HepG2 (cell line): ENCODE measurements around the gene TMEM53. TPM values are rescaled to one million over a fixed set of nuclear protein-coding genes. Genes with fewer than 3 reads are reported as not detected.
A peak's percentile ranks its signal among the peaks of the same experiment; 100 is the strongest.

ENCODE experiments used
- ATAC-seq: fragments of 200-7000 bp; cut with Tn5 transposase; 3 replicates; pipeline ENCODE4 v1.9.1; 2020; ENCODE audit warnings: mild to moderate bottlenecking, moderate library complexity
- BruUV-seq: library from RNA; stranded (reverse); fragments of 400-500 nt; replicated peaks from 2 replicates; lab custom pipeline; 2021; lab: Mats Ljungman, UMichigan
- CTCF ChIA-PET: fragments of 300-600 bp; formaldehyde crosslinking; extraction: SDS; loops from one replicate; lab custom pipeline; 2021; ENCODE audit warnings: low total read pairs, inconsistent platforms, low intra/inter-chr PET ratio; lab: Yijun Ruan, JAX
- POLR2A ChIA-PET: fragments of 350-600 bp; sonication (Branson Sonifier 250); formaldehyde crosslinking; loops from one replicate; lab custom pipeline; 2020; ENCODE audit warnings: antibody characterized with exemption, inconsistent platforms; lab: Yijun Ruan, JAX
- DNase-seq: peaks from one replicate; pipeline ENCODE4 v3.0.0-alpha.2; 2015; ENCODE audit warnings: low spot score
- FAIRE-seq: peaks from 3 replicates; lab custom pipeline; 2011; peaks lifted over from hg19 to GRCh38; lab: Jason Lieb, UNC
- H2AFZ ChIP-seq: one replicate; pipeline ENCODE4 v1.6.1; 2011; ENCODE audit warnings: low read length, inconsistent platforms
- H3K27ac ChIP-seq: fragments of 300-600 bp; 3 replicates; pipeline ENCODE4 v1.8.0; 2011; ENCODE audit warnings: mixed run types, mild to moderate bottlenecking, mixed read lengths, low read length, inconsistent platforms; ENCODE audit not compliant: insufficient read depth; ENCODE audit errors: extremely low read length
- H3K27me3 ChIP-seq, 2 experiments: fragments of 200-600 bp in 1 of 2; 2 replicates in 1 of 2; 3 replicates in 1 of 2; pipeline versions ENCODE4 v1.6.0 to v1.8.0; 2011; ENCODE audit warnings: low read length in 2 of 2, mild to moderate bottlenecking in 2 of 2, moderate library complexity in 2 of 2, inconsistent platforms in 1 of 2; ENCODE audit not compliant: insufficient read depth in 2 of 2, control insufficient read depth in 1 of 2
- H3K36me3 ChIP-seq, 2 experiments: fragments of 200-600 bp in 1 of 2; replicated peaks in 1 of 2; 2 replicates in 1 of 2; 3 replicates in 1 of 2; pipeline versions ENCODE4 v1.5.1 to v1.8.0; 2011; ENCODE audit warnings: low read length in 2 of 2, inconsistent platforms in 1 of 2; ENCODE audit not compliant: insufficient read depth in 2 of 2, control insufficient read depth in 1 of 2
- H3K4me1 ChIP-seq: 2 replicates; pipeline ENCODE4 v1.5.1; 2012; ENCODE audit warnings: low read length, inconsistent platforms; ENCODE audit not compliant: insufficient read depth
- H3K4me2 ChIP-seq: 2 replicates; pipeline ENCODE4 v1.6.0; 2011; ENCODE audit warnings: low read depth, low read length, inconsistent platforms
- H3K4me3 ChIP-seq, 3 experiments: fragments of 200-600 bp in 1 of 3; sonication (generic), shearing (Covaris generic) in 1 of 3; replicated peaks in 1 of 3; 2 replicates each; pipeline ENCODE4 v1.5.1; 2011 to 2016; ENCODE audit warnings: low read length in 3 of 3, inconsistent platforms in 2 of 3, low read depth in 2 of 3, mild to moderate bottlenecking in 2 of 3, control low read depth in 1 of 3, mixed read lengths in 1 of 3; ENCODE audit not compliant: insufficient read depth in 1 of 3
- H3K79me2 ChIP-seq: one replicate; pipeline ENCODE4 v1.6.1; 2011; ENCODE audit warnings: low read length, inconsistent platforms; ENCODE audit not compliant: insufficient read depth
- H3K9ac ChIP-seq: 2 replicates; pipeline ENCODE4 v1.6.0; 2011; ENCODE audit warnings: mild to moderate bottlenecking, low read depth, low read length, inconsistent platforms; ENCODE audit not compliant: insufficient read depth
- H3K9me3 ChIP-seq: 2 replicates; pipeline ENCODE4 v1.5.1; 2012; ENCODE audit warnings: mild to moderate bottlenecking, low read length
- H4K20me1 ChIP-seq: 2 replicates; pipeline ENCODE4 v1.6.0; 2011; ENCODE audit warnings: inconsistent platforms, mild to moderate bottlenecking, low read length, moderate library complexity; ENCODE audit not compliant: insufficient read depth
- DPF2 ChIP-seq: sonication (generic); formaldehyde crosslinking; IDR thresholded peaks from 2 replicates; pipeline ENCODE4 v1.4.0; 2020; ENCODE audit warnings: mild to moderate bottlenecking, low read depth, missing genetic modification reagents, borderline replicate concordance
- FOXA3 ChIP-seq: IDR thresholded peaks from 2 replicates; pipeline ENCODE4 v1.6.1; 2016; ENCODE audit warnings: missing genetic modification reagents, missing compliant biosample characterization
- HNRNPL ChIP-seq: fragments of 200-400 bp; formaldehyde crosslinking; IDR thresholded peaks from 2 replicates; pipeline ENCODE4 v1.6.1; 2017; ENCODE audit warnings: mild to moderate bottlenecking, low read depth, low read length
- HOXA3 ChIP-seq: sonication (generic); formaldehyde crosslinking; IDR thresholded peaks from 2 replicates; pipeline ENCODE4 v1.5.0; 2020; ENCODE audit warnings: missing genetic modification reagents
- ISL2 ChIP-seq: sonication (generic); formaldehyde crosslinking; IDR thresholded peaks from 2 replicates; pipeline ENCODE4 v1.5.0; 2020; ENCODE audit warnings: missing genetic modification reagents
- JDP2 ChIP-seq: sonication (generic); formaldehyde crosslinking; IDR thresholded peaks from 2 replicates; pipeline ENCODE4 v1.8.1; 2022; ENCODE audit warnings: missing genetic modification reagents, borderline replicate concordance
- NR0B2 ChIP-seq: sonication (generic); formaldehyde crosslinking; IDR thresholded peaks from 2 replicates; pipeline ENCODE4 v1.4.0; 2020; ENCODE audit warnings: mild to moderate bottlenecking, missing genetic modification reagents
- PRDM15 ChIP-seq: sonication (generic); formaldehyde crosslinking; IDR thresholded peaks from 2 replicates; pipeline ENCODE4 v1.4.0; 2020; ENCODE audit warnings: missing genetic modification reagents
- RBAK ChIP-seq: sonication (generic); formaldehyde crosslinking; IDR thresholded peaks from 2 replicates; pipeline ENCODE4 v1.5.1; 2020; ENCODE audit warnings: mild to moderate bottlenecking, missing genetic modification reagents
- RBM22 ChIP-seq: fragments of 200-400 bp; formaldehyde crosslinking; optimal IDR thresholded peaks from 2 replicates; pipeline ENCODE3; 2017; ENCODE audit warnings: mild to moderate bottlenecking, low read length, moderate library complexity
- SMAD9 ChIP-seq: sonication (generic); formaldehyde crosslinking; IDR thresholded peaks from 2 replicates; pipeline ENCODE4 v1.5.1; 2020; ENCODE audit warnings: mild to moderate bottlenecking, missing genetic modification reagents
- SMC3 ChIP-seq: IDR thresholded peaks from 2 replicates; pipeline ENCODE4 v1.6.1; 2011; ENCODE audit warnings: low read length, improper control_type of control experiment
- SSRP1 ChIP-seq: IDR thresholded peaks from 2 replicates; pipeline ENCODE4 v1.6.1; 2016; ENCODE audit warnings: control low read depth
- TGIF2 ChIP-seq: IDR thresholded peaks from 2 replicates; pipeline ENCODE4 v1.6.1; 2016; ENCODE audit warnings: control low read depth, missing compliant biosample characterization
- TOPORS ChIP-seq: sonication (generic); formaldehyde crosslinking; IDR thresholded peaks from 2 replicates; pipeline ENCODE4 v1.8.0; 2023; ENCODE audit warnings: mild to moderate bottlenecking, missing genetic modification reagents
- YY1 ChIP-seq: IDR thresholded peaks from 2 replicates; pipeline ENCODE4 v1.6.1; 2011; ENCODE audit warnings: low read length, low read depth, moderate library complexity, mild to moderate bottlenecking; ENCODE audit not compliant: insufficient read depth, insufficient replicate concordance
- ZFP1 ChIP-seq: IDR thresholded peaks from 2 replicates; pipeline ENCODE4 v1.6.1; 2016
- ZNF253 ChIP-seq: sonication (generic); formaldehyde crosslinking; IDR thresholded peaks from 2 replicates; pipeline ENCODE4 v1.8.0; 2022; ENCODE audit warnings: mild to moderate bottlenecking, missing genetic modification reagents, borderline replicate concordance
- ZNF367 ChIP-seq: sonication (generic); formaldehyde crosslinking; IDR thresholded peaks from 2 replicates; pipeline ENCODE4 v1.4.0; 2020; ENCODE audit warnings: missing genetic modification reagents, borderline replicate concordance
- ZNF550 ChIP-seq: sonication (generic); formaldehyde crosslinking; IDR thresholded peaks from 2 replicates; pipeline ENCODE4 v1.4.0; 2020; ENCODE audit warnings: mild to moderate bottlenecking, missing genetic modification reagents, borderline replicate concordance
- ZNF615 ChIP-seq: sonication (generic); formaldehyde crosslinking; IDR thresholded peaks from 2 replicates; pipeline ENCODE4 v1.5.0; 2020; ENCODE audit warnings: mild to moderate bottlenecking, missing genetic modification reagents, borderline replicate concordance
- ZNF883 ChIP-seq: sonication (generic); formaldehyde crosslinking; IDR thresholded peaks from 2 replicates; pipeline ENCODE4 v1.5.1; 2020; ENCODE audit warnings: mild to moderate bottlenecking, missing genetic modification reagents; ENCODE audit errors: not compliant biosample characterization
- WGBS: methylation state at CpG from one replicate; pipeline ENCODE4 v1.1.6; 2017; ENCODE audit warnings: low lambda C conversion rate; 5-methylcytosine and 5-hydroxymethylcytosine counted together
- in situ Hi-C: cut with HindIII; loops from 2 replicates; pipeline ENCODE4 v1.10.0; 2017; ENCODE audit warnings: low pct_unique_long_range_greater_than_20kb; ENCODE audit not compliant: extremely low pct_ligation_motif_present
- intact Hi-C: fragments of 100-400 bp; cut with micrococcal nuclease; formaldehyde crosslinking; loops from one replicate; pipeline ENCODE4 v1.10.0; 2022; ENCODE audit not compliant: unreplicated experiment
- polyA plus RNA-seq, 8 experiments: library from polyadenylated mRNA; depleted of rRNA in 3 of 8; stranded (reverse) in 7 of 8; unstranded in 1 of 8; fragments of >200 nt; fragmentation: Illumina TruSeq in 4 of 8; extraction: Trizol in 4 of 8; gene quantifications; 2 replicates each; pipeline versions ENCODE4 v1.2.1 to v1.2.3, GENCODE V29; 2011 to 2016; ENCODE audit warnings: low read depth in 4 of 8, missing spikeins in 1 of 8, mixed read lengths in 1 of 8; ENCODE audit not compliant: insufficient read depth in 1 of 8
- total RNA-seq, 5 experiments: library from RNA; depleted of rRNA; stranded (reverse); fragments of >200 nt; fragmentation: Illumina TruSeq; extraction: Trizol; gene quantifications; 2 replicates each; pipeline ENCODE4 v1.2.3, GENCODE V29; 2016; ENCODE audit warnings: low read depth in 1 of 5

The TMEM53 gene
- total and polyA plus RNA-seq, 2 of the 13 experiments (the other 11 are each of a cell fraction or from before 2014, with no cell fraction given) = 12.6 to 20.2 TPM

GRCh38 chr1:44677201-44677766 lies 3.0 kb upstream of the TMEM53 start:
- H3K9ac ChIP-seq = 0 out of 2 replicates have a peak overlapping the region, but pooled peaks have one; percentile 4
- H3K27ac ChIP-seq = peak overlapping the region; percentile 48
- no peak overlapping the region for H3K4me3 ChIP-seq
- intact Hi-C loops (no loop called here), in situ Hi-C loops (no loop called here)
- no TSS peak for BruUV-seq
- ATAC-seq (no peak), DNase-seq (peak; percentile 74), FAIRE-seq (peak; percentile 60)
- WGBS = 32% methylated on average over 6 of the region's 6 CpGs
- CTCF ChIA-PET = interaction anchor here (1.2 kb wide), 1 partner anchor 68 kb away, joined by 3 read pairs; no protein-coding TSS in a partner anchor
- H3K27me3 ChIP-seq = no peaks in the 10 kb centered on the region
- no peak overlapping the region for H2AFZ ChIP-seq
- peaks cover 91% of the 10 kb centered on the region for H3K4me1 ChIP-seq
- H3K79me2 ChIP-seq = peaks cover 3% of the 10 kb centered on the region
- H3K4me2 ChIP-seq = peak overlapping the region; percentile 51
- POLR2A ChIA-PET = interaction anchor here (2.1 kb wide), 1 partner anchor 44 kb away, joined by 6 read pairs; no protein-coding TSS in a partner anchor
- H3K9me3 ChIP-seq = no peaks in the 10 kb centered on the region
- H4K20me1 ChIP-seq = no peaks in the 10 kb centered on the region
- no peaks in the 10 kb centered on the region for H3K36me3 ChIP-seq
- no peak for TF ChIP-seq SSRP1 (CRISPR knock-in tag)
- TF ChIP-seq FOXA3 = peak; percentile 68
- TF ChIP-seq JDP2 = no peak
- TF ChIP-seq ZNF883 = no peak
- TF ChIP-seq YY1 = no peak
- peak; percentile 87 for TF ChIP-seq RBAK (CRISPR knock-in tag)
- TF ChIP-seq ZFP1 = no peak
- no peak for TF ChIP-seq PRDM15 (CRISPR knock-in tag)
- no peak; the same call in 1 of the 2 replicates for TF ChIP-seq HOXA3
- no peak for TF ChIP-seq SMAD9 (CRISPR knock-in tag)
- no peak for TF ChIP-seq ZNF253
- no peak for TF ChIP-seq DPF2 (CRISPR knock-in tag)
- no peak for TF ChIP-seq NR0B2 (CRISPR knock-in tag)
- no peak for TF ChIP-seq ZNF550
- TF ChIP-seq RBM22 = no peak
- no peak for TF ChIP-seq TOPORS (CRISPR knock-in tag)
- TF ChIP-seq ZNF367 (CRISPR knock-in tag) = no peak
- TF ChIP-seq TGIF2 (CRISPR knock-in tag) = no peak
- no peak for TF ChIP-seq ZNF615
- no peak for TF ChIP-seq HNRNPL
- TF ChIP-seq ISL2 (CRISPR knock-in tag) = 0 out of 2 replicates have a peak, but pooled peaks have one; percentile 30
- TF ChIP-seq SMC3 = peak; percentile 68
